MM.1S (cell line): ENCODE data around the gene CENPA.

Experiments used
- CTCF ChIP-seq: fragments of 300-600 bp; sonication (generic); IDR thresholded peaks from 2 replicates; pipeline ENCODE4 v1.5.1; 2016; ENCODE audit warnings: antibody characterized with exemption, low read length, mixed read lengths
- EZH2 ChIP-seq: fragments of 300-600 bp; sonication (generic); optimal IDR thresholded peaks from 2 replicates; pipeline ENCODE3; 2017; ENCODE audit warnings: low read depth, mild to moderate bottlenecking, antibody characterized with exemption, low read length, mixed read lengths
- EZH2phosphoT487 ChIP-seq: fragments of 300-600 bp; sonication (generic); IDR thresholded peaks from 2 replicates; pipeline ENCODE4 v1.6.1; 2018; ENCODE audit warnings: antibody characterized with exemption, low read length

DNA sequence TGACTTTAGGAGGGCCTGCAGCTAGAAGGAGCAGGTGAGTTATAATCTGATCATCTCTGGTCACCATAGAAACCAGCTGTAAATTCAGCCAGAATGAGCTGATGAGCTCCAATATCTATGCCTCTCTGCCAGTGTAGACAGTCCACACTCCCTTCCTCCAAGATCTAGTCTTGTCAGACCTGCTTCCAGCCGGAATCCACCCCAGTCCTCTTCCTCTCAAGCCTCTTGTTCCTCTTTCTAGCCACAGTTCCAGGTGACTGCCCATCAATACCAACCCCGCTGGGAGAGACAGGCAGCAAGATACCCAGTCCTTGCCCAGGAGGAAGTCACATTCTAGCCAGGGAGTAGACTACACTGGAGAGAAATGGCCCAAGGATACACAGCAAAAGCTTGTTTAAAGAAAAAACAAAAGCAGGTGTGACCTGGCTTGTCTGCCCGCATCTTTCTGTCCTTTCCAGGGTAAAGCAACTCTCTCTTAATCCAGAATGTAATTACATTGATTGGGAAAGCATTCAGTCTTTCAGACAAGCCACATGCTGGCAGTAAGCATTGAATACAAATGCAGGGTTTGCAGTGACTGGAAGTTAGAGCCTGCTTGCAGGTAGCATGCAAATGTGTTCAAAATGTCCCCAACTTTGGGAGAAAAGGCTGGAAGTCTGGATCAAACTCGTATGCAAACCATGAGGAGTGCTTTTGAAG is 30.7 kb upstream of the CENPA start:
- TF ChIP-seq CTCF (no peak), EZH2 (no peak), EZH2phosphoT487 (no peak)
